A549 (cell line): Measurements from ENCODE around the gene ADGRB2. TPM values are rescaled to one million over a fixed set of nuclear protein-coding genes. Genes with fewer than 3 reads are reported as not detected.

ENCODE experiments used
- ATAC-seq, 2 experiments: fragments of 200-7000 bp in 1 of 2; fragments of >200 bp in 1 of 2; cut with Nextera tagmentation in 1 of 2; cut with Tn5 transposase in 1 of 2; 3 replicates each; pipeline versions ENCODE4 v1.8.0 to v1.9.1; 2018 to 2020; ENCODE audit warnings: mild to moderate bottlenecking in 1 of 2, moderate library complexity in 1 of 2
- CTCF ChIA-PET: fragments of 300-600 bp; sonication (Branson Sonifier 250); formaldehyde crosslinking; extraction: SDS; loops from one replicate; lab custom pipeline; 2021; ENCODE audit warnings: antibody characterized with exemption, inconsistent platforms; lab: Yijun Ruan, JAX
- POLR2A ChIA-PET: fragments of 350-600 bp; formaldehyde crosslinking; extraction: SDS; loops from one replicate; lab custom pipeline; 2021; ENCODE audit warnings: antibody characterized with exemption, inconsistent platforms; lab: Yijun Ruan, JAX
- DNase-seq, 2 experiments: peaks; one replicate each; pipeline versions ENCODE4 v3.0.0 to v3.0.0-alpha.2; 2011 to 2016; ENCODE audit warnings: low read depth in 1 of 2, low spot score in 1 of 2
- FAIRE-seq: peaks from 2 replicates; lab custom pipeline; 2011; peaks lifted over from hg19 to GRCh38; lab: Jason Lieb, UNC
- H3K27ac ChIP-seq, 2 experiments: fragments of >200 bp; sonication (Bioruptor Twin); formaldehyde crosslinking; 3 replicates each; pipeline ENCODE4 v1.5.1; 2016 to 2017
- H3K4me1 ChIP-seq: fragments of >200 bp; sonication (Bioruptor Twin); formaldehyde crosslinking; 3 replicates; pipeline ENCODE4 v1.6.1; 2016
- H3K4me2 ChIP-seq: fragments of >200 bp; sonication (Bioruptor Twin); formaldehyde crosslinking; 3 replicates; pipeline ENCODE4 v1.6.1; 2016
- H3K4me3 ChIP-seq: fragments of >200 bp; sonication (Bioruptor Twin); formaldehyde crosslinking; 3 replicates; pipeline ENCODE4 v1.5.1; 2016
- H3K9me3 ChIP-seq: fragments of >200 bp; sonication (Bioruptor Twin); formaldehyde crosslinking; 3 replicates; pipeline ENCODE4 v1.6.1; 2016
- CEBPB ChIP-seq, 2 experiments: fragments of >200 bp in 1 of 2; sonication (Bioruptor Twin) in 1 of 2; formaldehyde crosslinking in 1 of 2; IDR thresholded peaks; 2 replicates each; pipeline ENCODE4 v1.6.1; 2012 to 2016
- CHD2 ChIP-seq: fragments of 150-350 bp; IDR thresholded peaks from 2 replicates; pipeline ENCODE4 v1.6.1; 2014; ENCODE audit warnings: low read length; ENCODE audit not compliant: partially characterized antibody
- FOXS1 ChIP-seq: fragments of 250-450 bp; sonication (Bioruptor Pico); IDR thresholded peaks from 2 replicates; pipeline ENCODE4 v1.5.0; 2020; ENCODE audit warnings: mild to moderate bottlenecking, moderate library complexity
- HEYL ChIP-seq: fragments of 250-450 bp; sonication (Bioruptor Pico); IDR thresholded peaks from 2 replicates; pipeline ENCODE4 v1.8.0; 2021; ENCODE audit warnings: mild to moderate bottlenecking, moderate library complexity
- JUNB ChIP-seq: fragments of >200 bp; sonication (Bioruptor Twin); formaldehyde crosslinking; IDR thresholded peaks from 2 replicates; pipeline ENCODE4 v1.6.1; 2016
- KDM1A ChIP-seq: fragments of 200-600 bp; sonication (generic); IDR thresholded peaks from 2 replicates; pipeline ENCODE4 v1.6.1; 2016; ENCODE audit warnings: low read depth, mild to moderate bottlenecking
- MYC ChIP-seq: IDR thresholded peaks from 2 replicates; pipeline ENCODE4 v1.6.1; 2012; ENCODE audit warnings: mild to moderate bottlenecking, inconsistent platforms, low read length, improper control_type of control experiment, borderline replicate concordance
- PHF8 ChIP-seq: fragments of 200-600 bp; sonication (generic); IDR thresholded peaks from 2 replicates; pipeline ENCODE4 v1.6.1; 2016; ENCODE audit warnings: low read depth, mild to moderate bottlenecking, antibody characterized with exemption, moderate library complexity, borderline replicate concordance
- POLR2AphosphoS2 ChIP-seq: conservative IDR thresholded peaks from 2 replicates; pipeline ENCODE4 v1.6.1; 2012; ENCODE audit warnings: low read length, improper control_type of control experiment, inconsistent platforms
- RNF2 ChIP-seq: fragments of 200-600 bp; sonication (generic); IDR thresholded peaks from 2 replicates; pipeline ENCODE4 v1.6.1; 2016; ENCODE audit warnings: low read depth, mild to moderate bottlenecking, antibody characterized with exemption, moderate library complexity, borderline replicate concordance
- TP53 ChIP-seq: fragments of 250-450 bp; sonication (Bioruptor Pico); IDR thresholded peaks from 2 replicates; pipeline ENCODE4 v1.5.0; 2021; ENCODE audit warnings: mild to moderate bottlenecking, moderate library complexity
- ZFP36 ChIP-seq: fragments of 450-650 bp; IDR thresholded peaks from 2 replicates; pipeline ENCODE4 v1.6.1; 2014; ENCODE audit warnings: borderline replicate concordance; ENCODE audit not compliant: partially characterized antibody
- WGBS: methylation state at CpG from one replicate; pipeline ENCODE4 v1.1.6; 2017; ENCODE audit errors: missing lambda C conversion rate; 5-methylcytosine and 5-hydroxymethylcytosine counted together
- polyA plus RNA-seq, 4 experiments: library from polyadenylated mRNA; depleted of rRNA in 3 of 4; stranded (reverse); fragments of >200 nt; fragmentation: RNase III in 1 of 4; extraction: RNeasy Plus Mini Kit Qiagen cat#74134 plus additional on column Dnase treatment in 1 of 4; gene quantifications; 2 replicates in 3 of 4; 3 replicates in 1 of 4; pipeline ENCODE4 v1.2.3, GENCODE V29; 2011 to 2017
- TF ChIP-seq, protein P1 (sequence below): IDR thresholded peaks from 2 replicates; pipeline ENCODE4 v1.6.1; 2012
- TF ChIP-seq, protein P2 (sequence below): fragments of >200 bp; sonication (Bioruptor Twin); formaldehyde crosslinking; IDR thresholded peaks from 2 replicates; pipeline ENCODE4 v1.6.1; 2016
- TF ChIP-seq, protein P3 (sequence below): fragments of >200 bp; sonication (Bioruptor Twin); formaldehyde crosslinking; IDR thresholded peaks from 3 replicates; pipeline ENCODE4 v1.6.1; 2016
- TF ChIP-seq, protein P4 (sequence below): fragments of 150-350 bp; IDR thresholded peaks from 2 replicates; pipeline ENCODE4 v1.6.1; 2014; ENCODE audit warnings: low read depth, mild to moderate bottlenecking, low read length
- TF ChIP-seq, protein P5 (sequence below): fragments of >200 bp; sonication (Bioruptor Twin); formaldehyde crosslinking; IDR thresholded peaks from 3 replicates; pipeline ENCODE4 v1.5.1; 2016
- TF ChIP-seq, protein P6 (sequence below): fragments of 200-600 bp; sonication (generic); IDR thresholded peaks from 2 replicates; pipeline ENCODE4 v1.6.1; 2016; ENCODE audit warnings: antibody characterized with exemption, mild to moderate bottlenecking, moderate library complexity

ADGRB2 gene
- polyA plus RNA-seq, 2 of the 4 experiments (the other 2 are of a cell fraction): 2.3 to 6.6 TPM

DNA sequence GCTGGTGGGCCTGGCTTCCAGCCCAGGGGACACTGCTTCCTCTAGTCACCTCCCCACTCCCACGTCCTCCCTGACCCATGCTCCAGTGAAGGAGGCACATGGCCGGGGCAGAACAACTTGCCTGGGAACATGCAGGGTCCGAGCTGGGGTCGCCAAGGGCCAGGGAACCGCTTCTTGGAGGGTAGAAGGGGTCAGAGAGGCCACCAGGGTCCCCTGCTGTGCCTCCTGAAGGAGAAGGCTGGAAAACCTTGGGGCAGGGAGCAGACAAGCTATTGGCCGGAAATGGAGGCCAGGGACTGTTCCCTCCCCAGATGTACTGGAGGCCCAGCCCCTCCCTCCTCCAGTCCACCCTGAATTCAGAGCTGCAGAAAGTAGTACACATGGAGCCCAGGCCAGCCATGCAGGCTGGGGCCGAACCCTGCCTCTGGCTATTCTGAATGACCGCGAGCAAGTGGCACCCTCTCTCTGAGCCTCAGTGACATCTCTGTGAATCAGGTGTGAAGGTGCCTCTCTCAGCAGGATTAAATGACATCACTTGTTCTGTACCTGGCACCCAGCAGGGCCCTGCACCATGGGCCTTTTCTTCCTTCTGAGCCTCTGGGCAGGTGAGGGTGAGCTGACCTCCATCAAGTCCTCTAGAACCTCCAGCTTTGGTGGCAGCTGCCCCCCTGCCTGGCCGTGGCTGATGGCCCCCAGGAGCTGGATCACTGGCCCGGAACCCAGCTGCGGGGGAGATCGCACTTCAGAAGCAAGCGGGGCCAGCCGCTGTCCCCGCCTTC lies 35.9 kb upstream of the ADGRB2 start:
- FAIRE-seq: no peak
- no peak overlapping the region for H3K4me2 ChIP-seq
- peak overlapping the region in 1 of 2 experiments; percentile 83; a peak in 4 of 6 replicates for H3K27ac ChIP-seq
- POLR2A ChIA-PET: no interaction called here
- CTCF ChIA-PET: interaction anchor here (0.6 to 6.0 kb wide), 5 partner anchors 11 to 520 kb away, joined by 3 to 55 read pairs (median 6); partner anchors contain the start of gene SPOCD1
- no peak for ATAC-seq
- no peak for DNase-seq
- H3K4me1 ChIP-seq: peaks cover 28% of the 10 kb centered on the region
- no peaks in the 10 kb centered on the region for H3K9me3 ChIP-seq
- no peak for TF ChIP-seq MYC
- no peak for TF ChIP-seq ZFP36
- TF ChIP-seq CHD2: no peak
- no peak for TF ChIP-seq CEBPB (IDR thresholded peaks at IDR 0.05)
- no peak for TF ChIP-seq HEYL
- no peak for TF ChIP-seq KDM1A
- TF ChIP-seq, protein P1, sequence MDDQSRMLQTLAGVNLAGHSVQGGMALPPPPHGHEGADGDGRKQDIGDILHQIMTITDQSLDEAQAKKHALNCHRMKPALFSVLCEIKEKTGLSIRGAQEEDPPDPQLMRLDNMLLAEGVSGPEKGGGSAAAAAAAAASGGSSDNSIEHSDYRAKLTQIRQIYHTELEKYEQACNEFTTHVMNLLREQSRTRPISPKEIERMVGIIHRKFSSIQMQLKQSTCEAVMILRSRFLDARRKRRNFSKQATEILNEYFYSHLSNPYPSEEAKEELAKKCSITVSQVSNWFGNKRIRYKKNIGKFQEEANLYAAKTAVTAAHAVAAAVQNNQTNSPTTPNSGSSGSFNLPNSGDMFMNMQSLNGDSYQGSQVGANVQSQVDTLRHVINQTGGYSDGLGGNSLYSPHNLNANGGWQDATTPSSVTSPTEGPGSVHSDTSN: no peak
- TF ChIP-seq, protein P2, sequence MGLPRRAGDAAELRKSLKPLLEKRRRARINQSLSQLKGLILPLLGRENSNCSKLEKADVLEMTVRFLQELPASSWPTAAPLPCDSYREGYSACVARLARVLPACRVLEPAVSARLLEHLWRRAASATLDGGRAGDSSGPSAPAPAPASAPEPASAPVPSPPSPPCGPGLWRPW: no peak
- TF ChIP-seq PHF8: no peak
- TF ChIP-seq FOXS1: no peak
- TF ChIP-seq, protein P3, sequence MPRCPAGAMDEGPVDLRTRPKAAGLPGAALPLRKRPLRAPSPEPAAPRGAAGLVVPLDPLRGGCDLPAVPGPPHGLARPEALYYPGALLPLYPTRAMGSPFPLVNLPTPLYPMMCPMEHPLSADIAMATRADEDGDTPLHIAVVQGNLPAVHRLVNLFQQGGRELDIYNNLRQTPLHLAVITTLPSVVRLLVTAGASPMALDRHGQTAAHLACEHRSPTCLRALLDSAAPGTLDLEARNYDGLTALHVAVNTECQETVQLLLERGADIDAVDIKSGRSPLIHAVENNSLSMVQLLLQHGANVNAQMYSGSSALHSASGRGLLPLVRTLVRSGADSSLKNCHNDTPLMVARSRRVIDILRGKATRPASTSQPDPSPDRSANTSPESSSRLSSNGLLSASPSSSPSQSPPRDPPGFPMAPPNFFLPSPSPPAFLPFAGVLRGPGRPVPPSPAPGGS: no peak
- TF ChIP-seq JUNB: no peak
- TF ChIP-seq, protein P4, sequence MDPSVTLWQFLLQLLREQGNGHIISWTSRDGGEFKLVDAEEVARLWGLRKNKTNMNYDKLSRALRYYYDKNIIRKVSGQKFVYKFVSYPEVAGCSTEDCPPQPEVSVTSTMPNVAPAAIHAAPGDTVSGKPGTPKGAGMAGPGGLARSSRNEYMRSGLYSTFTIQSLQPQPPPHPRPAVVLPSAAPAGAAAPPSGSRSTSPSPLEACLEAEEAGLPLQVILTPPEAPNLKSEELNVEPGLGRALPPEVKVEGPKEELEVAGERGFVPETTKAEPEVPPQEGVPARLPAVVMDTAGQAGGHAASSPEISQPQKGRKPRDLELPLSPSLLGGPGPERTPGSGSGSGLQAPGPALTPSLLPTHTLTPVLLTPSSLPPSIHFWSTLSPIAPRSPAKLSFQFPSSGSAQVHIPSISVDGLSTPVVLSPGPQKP: no peak
- no peak for TF ChIP-seq POLR2AphosphoS2
- TF ChIP-seq, protein P5, sequence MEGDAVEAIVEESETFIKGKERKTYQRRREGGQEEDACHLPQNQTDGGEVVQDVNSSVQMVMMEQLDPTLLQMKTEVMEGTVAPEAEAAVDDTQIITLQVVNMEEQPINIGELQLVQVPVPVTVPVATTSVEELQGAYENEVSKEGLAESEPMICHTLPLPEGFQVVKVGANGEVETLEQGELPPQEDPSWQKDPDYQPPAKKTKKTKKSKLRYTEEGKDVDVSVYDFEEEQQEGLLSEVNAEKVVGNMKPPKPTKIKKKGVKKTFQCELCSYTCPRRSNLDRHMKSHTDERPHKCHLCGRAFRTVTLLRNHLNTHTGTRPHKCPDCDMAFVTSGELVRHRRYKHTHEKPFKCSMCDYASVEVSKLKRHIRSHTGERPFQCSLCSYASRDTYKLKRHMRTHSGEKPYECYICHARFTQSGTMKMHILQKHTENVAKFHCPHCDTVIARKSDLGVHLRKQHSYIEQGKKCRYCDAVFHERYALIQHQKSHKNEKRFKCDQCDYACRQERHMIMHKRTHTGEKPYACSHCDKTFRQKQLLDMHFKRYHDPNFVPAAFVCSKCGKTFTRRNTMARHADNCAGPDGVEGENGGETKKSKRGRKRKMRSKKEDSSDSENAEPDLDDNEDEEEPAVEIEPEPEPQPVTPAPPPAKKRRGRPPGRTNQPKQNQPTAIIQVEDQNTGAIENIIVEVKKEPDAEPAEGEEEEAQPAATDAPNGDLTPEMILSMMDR: no peak
- no peak for TF ChIP-seq TP53 (CRISPR knock-in tag)
- TF ChIP-seq RNF2: no peak
- TF ChIP-seq, protein P6, sequence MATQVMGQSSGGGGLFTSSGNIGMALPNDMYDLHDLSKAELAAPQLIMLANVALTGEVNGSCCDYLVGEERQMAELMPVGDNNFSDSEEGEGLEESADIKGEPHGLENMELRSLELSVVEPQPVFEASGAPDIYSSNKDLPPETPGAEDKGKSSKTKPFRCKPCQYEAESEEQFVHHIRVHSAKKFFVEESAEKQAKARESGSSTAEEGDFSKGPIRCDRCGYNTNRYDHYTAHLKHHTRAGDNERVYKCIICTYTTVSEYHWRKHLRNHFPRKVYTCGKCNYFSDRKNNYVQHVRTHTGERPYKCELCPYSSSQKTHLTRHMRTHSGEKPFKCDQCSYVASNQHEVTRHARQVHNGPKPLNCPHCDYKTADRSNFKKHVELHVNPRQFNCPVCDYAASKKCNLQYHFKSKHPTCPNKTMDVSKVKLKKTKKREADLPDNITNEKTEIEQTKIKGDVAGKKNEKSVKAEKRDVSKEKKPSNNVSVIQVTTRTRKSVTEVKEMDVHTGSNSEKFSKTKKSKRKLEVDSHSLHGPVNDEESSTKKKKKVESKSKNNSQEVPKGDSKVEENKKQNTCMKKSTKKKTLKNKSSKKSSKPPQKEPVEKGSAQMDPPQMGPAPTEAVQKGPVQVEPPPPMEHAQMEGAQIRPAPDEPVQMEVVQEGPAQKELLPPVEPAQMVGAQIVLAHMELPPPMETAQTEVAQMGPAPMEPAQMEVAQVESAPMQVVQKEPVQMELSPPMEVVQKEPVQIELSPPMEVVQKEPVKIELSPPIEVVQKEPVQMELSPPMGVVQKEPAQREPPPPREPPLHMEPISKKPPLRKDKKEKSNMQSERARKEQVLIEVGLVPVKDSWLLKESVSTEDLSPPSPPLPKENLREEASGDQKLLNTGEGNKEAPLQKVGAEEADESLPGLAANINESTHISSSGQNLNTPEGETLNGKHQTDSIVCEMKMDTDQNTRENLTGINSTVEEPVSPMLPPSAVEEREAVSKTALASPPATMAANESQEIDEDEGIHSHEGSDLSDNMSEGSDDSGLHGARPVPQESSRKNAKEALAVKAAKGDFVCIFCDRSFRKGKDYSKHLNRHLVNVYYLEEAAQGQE: no peak
- no peak overlapping the region for H3K4me3 ChIP-seq
- WGBS: 100% methylated on average over 8 of the region's 16 CpGs
